COR-L47 (cell line): ENCODE results near the gene ANKRD61.
"Not testable (repeated sequence)": the region's sequence is repeated elsewhere in the genome, so short reads cannot be mapped to it uniquely, and the experiment has no call there.

Experiments
- DNase-seq: peaks from one replicate; lab custom pipeline; 2025; lab: John Stamatoyannopoulos, UW

ANKRD61 gene

GRCh38 chr7:6032167-6032566 is 991 bp downstream of the ANKRD61 start:
- DNase-seq, result no peak

- DNase-seq, result no peak
Measured at GRCh38 chr7:6032641-6033040, 1.5 kb downstream of the ANKRD61 start.

DNA sequence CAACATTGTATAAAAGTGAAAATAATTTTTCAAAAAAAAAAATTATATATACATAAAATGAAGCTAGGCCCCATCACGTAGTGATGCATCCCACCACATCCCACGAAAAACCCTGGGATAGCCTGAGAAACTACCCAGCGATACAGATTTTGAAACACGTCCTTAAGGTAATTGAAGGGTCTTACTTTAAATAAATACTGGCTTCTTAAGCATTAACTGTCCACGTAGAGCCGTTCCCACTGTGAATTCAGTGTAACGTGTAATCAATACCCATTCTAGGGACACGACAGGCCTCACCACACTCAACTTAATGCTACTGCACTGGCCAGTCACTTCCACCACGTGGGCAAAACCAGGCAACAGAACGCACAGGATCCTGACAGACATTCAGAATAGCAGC is 4.0 kb downstream of the ANKRD61 start:
- DNase-seq, result no peak

GRCh38 chr7:6035686-6036085 is 4.5 kb downstream of the ANKRD61 start:
- no peak for DNase-seq

GRCh38 chr7:6049780-6050179 is 18.6 kb downstream of the ANKRD61 start:
- DNase-seq, result no peak

DNA sequence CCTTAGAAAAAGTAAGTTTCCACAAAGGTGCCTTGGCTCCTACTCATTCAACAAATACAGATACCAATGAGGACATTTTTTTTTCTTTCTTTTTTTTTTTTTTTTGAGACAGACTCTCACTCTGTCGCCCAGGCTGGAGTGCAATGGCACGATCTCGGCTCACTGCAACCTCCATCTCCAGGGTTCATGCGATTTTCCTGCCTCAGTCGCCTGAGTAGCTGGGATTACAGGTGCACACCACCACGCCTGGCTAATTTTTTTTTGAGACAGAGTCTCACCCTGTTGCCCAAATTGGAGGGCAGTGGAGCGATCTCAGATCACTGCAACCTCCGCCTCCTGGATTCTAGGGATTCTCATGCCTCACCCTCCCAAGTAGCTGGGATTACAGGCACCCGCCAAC is 20.0 kb downstream of the ANKRD61 start:
- DNase-seq, result not testable (repeated sequence)

GRCh38 chr7:6056616-6057015 is 25.4 kb downstream of the ANKRD61 start:
- DNase-seq, result no peak

DNA sequence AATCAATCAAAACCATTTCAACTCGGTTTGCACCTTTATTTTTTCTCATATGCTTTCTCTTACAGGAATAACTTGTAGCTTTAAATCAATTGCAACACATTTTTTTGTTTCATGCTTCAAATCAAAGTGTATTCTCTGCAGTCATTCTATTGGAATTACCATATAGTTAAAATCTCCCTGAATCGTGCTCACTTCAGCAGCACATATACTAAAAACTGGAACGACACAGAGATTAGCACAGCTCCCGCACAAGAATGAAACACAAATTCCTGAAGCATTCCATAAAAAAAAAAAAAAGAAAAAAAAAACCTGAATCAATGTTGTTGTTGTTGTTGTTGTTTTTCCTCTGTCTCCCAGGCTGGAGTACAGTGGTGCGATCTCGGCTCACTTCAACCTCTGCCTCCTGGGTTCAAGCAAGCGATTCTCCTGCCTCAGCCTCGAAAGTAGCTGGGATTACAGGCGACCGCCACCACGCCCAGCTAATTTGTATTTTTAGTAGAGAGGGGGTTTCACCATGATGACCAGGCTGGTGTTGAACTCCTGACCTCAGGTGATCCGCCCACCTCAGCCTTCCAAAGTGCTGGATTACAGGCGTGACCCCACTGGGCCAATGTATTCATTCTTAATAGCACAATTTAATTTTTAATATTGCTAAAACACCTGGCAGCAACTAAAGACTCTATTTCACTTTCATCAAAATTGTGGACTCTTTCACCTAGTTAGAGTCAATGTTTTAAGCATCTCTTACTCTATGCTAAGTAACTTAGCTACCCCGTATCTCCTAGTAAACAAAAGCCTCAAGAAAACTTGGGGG is 26.3 kb downstream of the ANKRD61 start:
- DNase-seq, result no peak

- DNase-seq, result not testable (repeated sequence)
Measured at GRCh38 chr7:6059941-6060340, 28.8 kb downstream of the ANKRD61 start.

- no peak for DNase-seq
Measured at GRCh38 chr7:6071406-6071805, 40.2 kb downstream of the ANKRD61 start.

- DNase-seq, result no peak
Measured at GRCh38 chr7:6074612-6075380, 43.6 kb downstream of the ANKRD61 start.

GRCh38 chr7:6078548-6078947 is 47.4 kb downstream of the ANKRD61 start:
- DNase-seq, result no peak

GRCh38 chr7:6083047-6083446 is 51.9 kb downstream of the ANKRD61 start:
- DNase-seq, result not testable (repeated sequence)
